Measurements from ENCODE around the gene ELP4. TPM values are rescaled to one million over a fixed set of nuclear protein-coding genes. Genes with fewer than 3 reads are reported as not detected.

ELP4 gene
- total RNA-seq, 1 experiment from 2014 or later = 21.4 TPM

GRCh38 chr11:31768749-31769640, 259.4 kb downstream of the ELP4 start:
- TF ChIP-seq SRF (IDR thresholded peaks at IDR 0.05; ENCODE audit: low read depth) = no peak
- no peak for TF ChIP-seq EGR1 (IDR thresholded peaks at IDR 0.05; ENCODE audit: low read depth)
- TF ChIP-seq POLR2AphosphoS5 (IDR thresholded peaks at IDR 0.05; ENCODE audit: low read depth, low read length) = no peak
- TF ChIP-seq, protein P1, sequence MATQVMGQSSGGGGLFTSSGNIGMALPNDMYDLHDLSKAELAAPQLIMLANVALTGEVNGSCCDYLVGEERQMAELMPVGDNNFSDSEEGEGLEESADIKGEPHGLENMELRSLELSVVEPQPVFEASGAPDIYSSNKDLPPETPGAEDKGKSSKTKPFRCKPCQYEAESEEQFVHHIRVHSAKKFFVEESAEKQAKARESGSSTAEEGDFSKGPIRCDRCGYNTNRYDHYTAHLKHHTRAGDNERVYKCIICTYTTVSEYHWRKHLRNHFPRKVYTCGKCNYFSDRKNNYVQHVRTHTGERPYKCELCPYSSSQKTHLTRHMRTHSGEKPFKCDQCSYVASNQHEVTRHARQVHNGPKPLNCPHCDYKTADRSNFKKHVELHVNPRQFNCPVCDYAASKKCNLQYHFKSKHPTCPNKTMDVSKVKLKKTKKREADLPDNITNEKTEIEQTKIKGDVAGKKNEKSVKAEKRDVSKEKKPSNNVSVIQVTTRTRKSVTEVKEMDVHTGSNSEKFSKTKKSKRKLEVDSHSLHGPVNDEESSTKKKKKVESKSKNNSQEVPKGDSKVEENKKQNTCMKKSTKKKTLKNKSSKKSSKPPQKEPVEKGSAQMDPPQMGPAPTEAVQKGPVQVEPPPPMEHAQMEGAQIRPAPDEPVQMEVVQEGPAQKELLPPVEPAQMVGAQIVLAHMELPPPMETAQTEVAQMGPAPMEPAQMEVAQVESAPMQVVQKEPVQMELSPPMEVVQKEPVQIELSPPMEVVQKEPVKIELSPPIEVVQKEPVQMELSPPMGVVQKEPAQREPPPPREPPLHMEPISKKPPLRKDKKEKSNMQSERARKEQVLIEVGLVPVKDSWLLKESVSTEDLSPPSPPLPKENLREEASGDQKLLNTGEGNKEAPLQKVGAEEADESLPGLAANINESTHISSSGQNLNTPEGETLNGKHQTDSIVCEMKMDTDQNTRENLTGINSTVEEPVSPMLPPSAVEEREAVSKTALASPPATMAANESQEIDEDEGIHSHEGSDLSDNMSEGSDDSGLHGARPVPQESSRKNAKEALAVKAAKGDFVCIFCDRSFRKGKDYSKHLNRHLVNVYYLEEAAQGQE (IDR thresholded peaks at IDR 0.05; ENCODE audit: low read depth) = no peak
- TF ChIP-seq CBX3 (IDR thresholded peaks at IDR 0.05; ENCODE audit: low read depth) = no peak
- no peak for TF ChIP-seq ZNF274 (IDR thresholded peaks at IDR 0.05; ENCODE audit: low read depth, low read length)
- no peak for TF ChIP-seq SIN3A (IDR thresholded peaks at IDR 0.05; ENCODE audit: low read depth)
- no peak for TF ChIP-seq TCF7L2 (IDR thresholded peaks at IDR 0.05; ENCODE audit: borderline replicate concordance, extremely low read depth, insufficient read depth, insufficient read length)
- no peak for TF ChIP-seq ELF1 (IDR thresholded peaks at IDR 0.05; ENCODE audit: borderline replicate concordance, low read depth)
- no peak for TF ChIP-seq CEBPB (IDR thresholded peaks at IDR 0.05; ENCODE audit: low read depth)
- no peak for TF ChIP-seq POLR2A (IDR thresholded peaks at IDR 0.05; ENCODE audit: borderline replicate concordance, extremely low read depth, insufficient read depth, insufficient read length)
- no peak for TF ChIP-seq JUND (IDR thresholded peaks at IDR 0.05)
- no peak for TF ChIP-seq EZH2 (IDR thresholded peaks at IDR 0.05)
- TF ChIP-seq RAD21 (IDR thresholded peaks at IDR 0.05; ENCODE audit: low read depth) = no peak
- no peak for TF ChIP-seq EZH2phosphoT487 (IDR thresholded peaks at IDR 0.05; ENCODE audit: borderline replicate concordance)
- Histone ChIP-seq H3K9ac (ENCODE audit: low read length) (no peak overlapping the region), H3K4me1 (ENCODE audit: control insufficient read depth in 1 of 2, insufficient read depth in 2 of 2, low read length in 2 of 2) (no peaks in the 10 kb centered on the region), H3K27me3 (ENCODE audit: insufficient read depth, low read length) (no peaks in the 10 kb centered on the region), H3K36me3 (ENCODE audit: control insufficient read depth in 1 of 2, insufficient read depth in 2 of 2, low read length in 2 of 2) (no peaks in the 10 kb centered on the region), H3K9me3 (ENCODE audit: control insufficient read depth in 1 of 2, insufficient read depth in 1 of 2, low read depth in 1 of 2, low read length in 2 of 2) (no peaks in the 10 kb centered on the region), H3K4me2 (ENCODE audit: low read length) (no peak overlapping the region), H3K9me2 (ENCODE audit: insufficient read depth) (no peaks in the 10 kb centered on the region), H3K4me3 (replicated peaks in 1 of 2; ENCODE audit: low read depth in 1 of 2, low read length in 2 of 2) (no peak overlapping the region), H2AFZ (ENCODE audit: low read depth, low read length, poor library complexity, severe bottlenecking) (no peak overlapping the region), H4K20me1 (ENCODE audit: insufficient read depth) (no peaks in the 10 kb centered on the region), H3K27ac (ENCODE audit: low read depth, low read length) (no peak overlapping the region), H3K79me2 (ENCODE audit: insufficient read depth, low read length) (no peaks in the 10 kb centered on the region)
- no TSS peak for BruUV-seq (replicated peaks)
- ATAC-seq = no peak
- intact Hi-C loops (cut with micrococcal nuclease) = no loop called here
- no peak for DNase-seq (ENCODE audit: low read depth, low spot score)
- ChIA-PET CTCF (no interaction called here), RAD21 (ENCODE audit: low non-redundant PET in 1 of 2, low total read pairs in 2 of 2, uncharacterized antibody in 2 of 2, unreplicated experiment in 2 of 2) (no interaction called here), POLR2A (no interaction called here)

All from HCT116 (cell line).